Stimulated activated CD4-positive, alpha-beta T cell treated with anti-CD3 and anti-CD28 coated beads, Interleukin-1b, Interleukin-23, amount 100 ng/mL, for 48 hours (primary cell): ENCODE measurements around the gene SDC4.

Experiments used
- DNase-seq: peaks from one replicate; pipeline ENCODE4 v3.0.0-alpha.2; 2020

The SDC4 gene, protein sequence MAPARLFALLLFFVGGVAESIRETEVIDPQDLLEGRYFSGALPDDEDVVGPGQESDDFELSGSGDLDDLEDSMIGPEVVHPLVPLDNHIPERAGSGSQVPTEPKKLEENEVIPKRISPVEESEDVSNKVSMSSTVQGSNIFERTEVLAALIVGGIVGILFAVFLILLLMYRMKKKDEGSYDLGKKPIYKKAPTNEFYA

DNA sequence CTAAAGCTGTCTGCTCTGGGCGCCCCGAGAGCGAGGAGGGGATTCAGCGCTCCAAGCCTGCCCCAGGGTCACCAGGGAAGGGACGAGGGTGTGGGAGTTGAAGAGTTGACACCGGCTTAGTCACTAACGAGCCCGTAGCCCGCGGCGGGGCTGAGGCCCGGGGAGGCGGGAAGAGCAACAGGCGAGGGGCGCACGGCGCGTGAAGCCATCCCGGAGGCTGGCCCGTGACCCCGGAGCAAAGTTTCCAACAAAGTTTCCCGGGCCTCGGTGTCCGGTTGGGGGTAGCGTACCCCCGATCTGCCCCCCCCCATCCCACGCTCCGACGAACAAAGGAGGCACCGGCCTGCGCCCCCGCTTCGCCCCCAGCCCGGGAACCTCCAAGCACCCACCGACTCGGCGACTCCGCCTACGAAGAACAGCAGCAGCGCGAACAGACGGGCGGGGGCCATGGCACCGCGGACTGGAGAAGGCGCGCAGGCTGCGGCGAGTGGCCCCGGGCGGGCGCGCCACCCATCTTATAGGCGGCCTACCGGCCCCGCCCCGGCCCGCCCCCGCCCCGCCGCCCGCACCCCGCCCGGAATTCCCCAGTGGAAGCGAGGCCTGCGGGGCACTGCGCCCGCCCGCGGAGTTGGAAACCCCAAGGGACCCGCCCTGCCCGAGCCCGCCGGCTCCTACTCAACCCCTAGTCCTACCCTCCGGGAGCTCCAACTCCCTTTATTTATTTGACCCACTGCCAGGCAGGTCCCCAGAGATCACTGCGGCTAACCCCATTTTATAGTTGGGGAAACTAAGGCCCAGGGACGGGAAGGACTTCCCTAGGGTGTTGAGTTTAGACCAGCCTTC lies at the start of gene SDC4:
Gene SDC4, minus strand, starts transcription at position 489 of the 843 bp plus-strand sequence. Its CDS starts 40 bp downstream, at position 449.
- peak; percentile 59 for DNase-seq

- DNase-seq, result no peak
Observed at GRCh38 chr20:45395114-45395415, 46.8 kb upstream of the SDC4 start.

GRCh38 chr20:45394221-45395113 lies 46.2 kb upstream of the SDC4 start:
- DNase-seq, result no peak

- DNase-seq, result no peak
Observed at GRCh38 chr20:45392733-45393132, 44.5 kb upstream of the SDC4 start.

DNA sequence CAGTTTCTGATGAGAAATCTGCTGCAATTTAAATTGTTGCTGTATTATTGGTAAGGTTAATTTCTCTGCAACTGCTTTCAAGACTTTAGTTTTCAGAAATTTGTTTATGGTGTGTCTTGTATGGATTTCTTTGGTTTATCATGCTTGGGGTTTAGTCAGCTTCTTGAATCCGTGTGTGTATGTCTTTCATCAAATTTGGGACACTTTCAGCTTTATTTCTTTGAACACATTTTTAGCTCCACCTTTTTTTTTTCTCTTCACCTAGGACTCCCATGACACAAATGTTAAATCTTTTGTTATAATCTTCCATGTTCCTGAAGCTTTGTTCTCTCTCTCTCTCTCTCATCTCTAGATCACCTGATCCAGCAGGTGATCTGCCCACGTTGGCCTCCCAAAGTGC lies 43.3 kb upstream of the SDC4 start:
- DNase-seq, result no peak

DNA sequence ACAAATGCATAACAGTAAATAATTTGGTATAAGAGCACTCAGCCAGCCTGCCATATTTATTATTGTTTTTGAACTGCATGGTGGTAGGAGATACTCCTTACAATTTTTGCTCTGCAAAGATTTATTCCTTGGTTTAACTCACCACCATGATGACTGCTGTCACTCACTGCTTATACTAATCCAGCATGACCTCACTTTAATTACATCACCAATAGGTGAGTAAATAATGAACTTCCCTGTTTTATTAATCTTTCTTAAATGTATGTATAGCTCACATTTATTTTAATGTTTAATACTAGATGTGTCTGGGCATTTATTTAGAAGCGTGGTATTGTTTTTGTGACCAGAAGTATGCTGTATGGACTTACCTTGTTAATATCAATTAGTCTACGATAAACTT lies 42.7 kb upstream of the SDC4 start:
- no peak for DNase-seq

- DNase-seq, result no peak
Observed at GRCh38 chr20:45387274-45387673, 39.0 kb upstream of the SDC4 start.

GRCh38 chr20:45378191-45378590 lies 30.0 kb upstream of the SDC4 start, which contains the start of gene TP53TG5:
Gene TP53TG5 (minus strand): TSS chr20:45378325. CDS start chr20:45378236, 89 bp downstream.
- no peak for DNase-seq

DNA sequence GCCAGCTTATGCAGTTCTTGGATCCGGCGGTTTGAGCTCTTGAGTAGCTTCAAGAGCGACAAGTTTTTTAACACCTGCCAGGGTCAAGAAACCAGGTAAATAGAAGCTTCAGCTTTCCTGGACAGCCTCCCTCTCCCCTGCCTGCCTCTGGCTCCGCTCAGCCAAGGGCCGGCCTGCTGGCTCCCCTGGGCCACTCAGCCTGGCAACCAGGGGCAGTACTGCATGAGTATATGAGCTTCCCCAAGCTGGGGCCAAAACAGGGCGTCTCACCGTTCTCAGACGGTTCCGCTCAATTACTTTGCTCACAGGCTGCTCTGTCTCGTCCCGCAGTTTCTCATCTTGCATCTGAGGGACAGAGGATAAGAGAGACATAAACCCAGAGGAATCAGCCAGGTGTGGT lies 29.0 kb upstream of the SDC4 start:
- no peak for DNase-seq

- no peak for DNase-seq
Observed at GRCh38 chr20:45374966-45375365, 26.7 kb upstream of the SDC4 start.

- no peak for DNase-seq
Observed at GRCh38 chr20:45374101-45374467, 25.9 kb upstream of the SDC4 start.

- DNase-seq, result peak; percentile 91
Observed at GRCh38 chr20:45373353-45374100, 25.3 kb upstream of the SDC4 start.

- no peak for DNase-seq
Observed at GRCh38 chr20:45372646-45373352, 24.6 kb upstream of the SDC4 start.

- DNase-seq, result no peak
Observed at GRCh38 chr20:45372241-45372640, 24.0 kb upstream of the SDC4 start.

DNA sequence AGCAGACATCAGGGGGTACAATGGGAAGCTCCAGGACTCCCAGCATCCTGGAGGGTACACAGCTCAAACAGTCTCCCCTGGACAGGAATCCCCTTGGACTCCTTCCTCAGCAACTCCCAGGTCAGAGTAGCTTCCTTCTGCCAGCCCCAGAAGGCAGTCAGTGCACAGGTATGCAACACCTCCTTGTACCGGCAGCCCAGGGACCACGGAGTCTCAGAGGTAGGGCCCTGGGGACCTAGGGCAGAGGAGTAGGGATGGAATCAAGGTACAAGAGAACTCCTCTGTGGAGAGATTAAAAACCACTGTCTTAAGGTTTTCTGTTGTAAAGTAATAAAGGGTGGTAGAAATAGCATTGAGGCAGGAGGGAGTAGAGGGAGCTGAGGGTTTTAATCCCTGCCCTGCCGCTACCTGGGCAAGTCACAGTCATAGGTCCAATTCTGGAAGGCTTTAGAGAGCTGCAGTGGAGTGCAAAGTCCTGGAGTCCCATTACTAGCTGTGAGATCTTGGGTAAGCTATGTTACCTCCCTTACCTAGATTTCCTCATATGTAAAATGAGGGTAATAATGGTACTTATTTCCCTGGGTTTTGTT lies 22.4 kb upstream of the SDC4 start:
- no peak for DNase-seq

DNA sequence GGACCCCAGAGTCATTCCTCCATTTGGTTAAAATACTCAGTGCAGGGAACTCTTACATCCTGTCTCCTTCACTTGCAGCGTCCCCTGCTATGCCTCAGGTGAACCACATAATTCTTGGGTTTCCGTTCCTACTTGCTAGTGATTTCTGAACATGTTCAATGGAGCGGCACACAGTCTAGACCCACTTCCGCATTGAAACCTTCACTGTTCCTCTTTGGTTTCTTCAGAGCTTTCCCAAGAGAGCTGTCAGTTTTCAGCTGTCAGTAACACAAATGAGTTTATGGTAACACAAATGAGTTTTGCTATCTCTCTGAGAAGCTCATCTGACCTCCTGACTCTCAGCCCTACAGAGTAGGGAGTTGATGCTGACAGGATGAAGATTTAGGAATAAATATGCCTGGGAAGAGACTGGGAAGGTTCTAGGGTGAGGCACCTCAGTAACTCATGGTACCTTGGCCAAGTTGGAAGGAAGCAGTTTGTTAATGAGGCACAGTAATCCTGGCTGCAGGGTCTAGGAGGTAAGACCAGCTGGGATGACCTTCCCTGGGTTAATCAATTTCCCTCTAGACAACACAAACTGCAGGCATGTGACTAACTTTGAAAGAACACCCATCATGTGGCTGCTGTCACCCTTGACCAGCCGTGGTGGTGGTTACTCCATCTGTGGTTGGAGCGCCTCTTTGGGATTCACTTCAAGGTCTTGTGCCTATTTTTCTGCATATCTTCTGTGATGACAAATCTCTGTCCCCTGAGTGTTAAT lies 20.2 kb upstream of the SDC4 start:
- no peak for DNase-seq

DNA sequence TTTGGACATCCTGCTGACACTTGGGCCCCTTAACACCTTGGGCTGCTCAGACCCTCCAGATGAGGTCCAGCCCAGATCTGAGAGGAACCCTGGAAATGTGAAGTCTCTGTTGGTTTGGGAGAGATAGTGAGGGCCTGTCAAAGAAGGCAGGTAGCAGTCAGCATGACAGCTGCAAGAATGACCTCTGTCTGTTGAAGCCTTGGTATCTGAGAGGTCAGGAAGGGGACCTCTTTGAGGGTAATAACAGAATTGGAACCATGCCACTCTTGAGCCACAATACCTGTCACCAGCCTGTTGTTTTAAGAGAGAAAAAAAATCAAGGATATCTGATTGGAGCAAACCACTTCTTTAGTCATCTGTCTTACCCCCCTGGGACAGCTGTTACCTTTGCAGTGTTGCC lies 18.9 kb upstream of the SDC4 start:
- DNase-seq, result no peak

DNA sequence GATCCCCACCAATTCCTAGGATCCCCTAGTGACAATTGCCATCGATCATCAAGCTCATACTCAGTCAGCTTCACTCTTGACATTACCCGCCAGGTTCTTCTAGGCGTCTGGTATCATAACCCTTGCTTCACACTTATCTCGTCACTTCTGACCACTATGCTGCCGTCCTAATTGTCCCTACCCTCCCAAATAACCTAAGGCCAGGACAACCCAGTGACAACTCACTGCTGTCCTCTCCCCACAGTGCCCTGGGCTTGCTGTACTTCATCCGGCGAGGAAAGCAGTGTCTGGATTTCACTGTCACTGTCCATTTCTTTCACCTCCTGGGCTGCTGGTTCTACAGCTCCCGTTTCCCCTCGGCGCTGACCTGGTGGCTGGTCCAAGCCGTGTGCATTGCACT lies 18.4 kb upstream of the SDC4 start:
- DNase-seq, result no peak

DNA sequence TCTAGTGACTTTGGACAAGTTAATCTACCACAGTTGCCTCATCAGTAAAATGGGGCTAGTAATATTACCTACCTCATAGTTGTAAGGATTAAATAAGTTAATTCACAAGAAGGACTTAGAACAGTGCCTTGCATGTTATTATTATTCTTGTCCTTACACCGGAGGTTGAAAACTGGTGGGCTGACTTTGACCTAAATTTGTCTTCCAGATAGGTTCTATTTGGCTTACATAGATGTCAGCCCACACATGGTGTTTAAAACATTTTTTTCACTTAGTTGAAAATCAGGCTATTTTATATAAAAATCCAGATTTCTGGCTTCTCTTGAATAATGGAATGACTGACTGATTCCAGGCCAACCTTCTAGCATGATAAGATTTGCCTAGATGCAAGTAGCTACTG lies 18.0 kb upstream of the SDC4 start:
- DNase-seq, result no peak

DNA sequence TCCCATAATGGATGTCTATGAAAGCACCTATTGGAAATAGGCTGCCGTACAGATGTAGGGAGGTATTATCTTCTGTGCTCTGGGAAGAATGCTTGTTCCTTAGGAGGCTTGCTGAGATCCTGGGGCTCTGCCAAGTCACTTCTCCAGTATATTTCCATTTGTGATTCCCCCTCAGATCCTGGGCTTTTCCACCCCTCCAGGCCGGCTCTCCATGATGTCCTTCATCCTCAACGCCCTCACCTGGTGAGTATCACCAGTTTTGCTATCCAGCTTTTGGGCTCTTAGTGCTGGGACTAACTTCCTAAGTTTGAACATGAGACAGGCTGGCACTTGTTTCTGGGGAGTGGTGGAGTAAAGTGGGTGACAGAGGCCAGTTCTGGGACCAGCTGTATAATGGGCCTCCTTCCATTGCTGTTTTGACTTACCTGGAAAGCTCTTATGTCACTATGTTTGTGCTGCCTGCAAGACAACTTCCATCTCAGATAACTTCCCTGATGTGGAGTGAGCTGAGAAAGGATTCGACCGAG lies 17.3 kb upstream of the SDC4 start:
- no peak for DNase-seq
